LHCN-M2 (cell line): ENCODE measurements around the gene AQP3. TPM values are rescaled to one million over a fixed set of nuclear protein-coding genes. Genes with fewer than 3 reads are reported as not detected.
"Not testable (repeated sequence)": the region's sequence is repeated elsewhere in the genome, so short reads cannot be mapped to it uniquely, and the experiment has no call there.

Source experiments
- DNase-seq: peaks from one replicate; pipeline ENCODE4 v3.0.0-alpha.2; 2012; ENCODE audit warnings: low read depth
- total RNA-seq: library from RNA; depleted of rRNA; stranded (reverse); fragments of >200 nt; gene quantifications from 2 replicates; pipeline ENCODE4 v1.2.3, GENCODE V29; 2014; rRNA removed

AQP3 gene
- total RNA-seq, 1 experiment from 2014 or later: 40.1 TPM

DNA sequence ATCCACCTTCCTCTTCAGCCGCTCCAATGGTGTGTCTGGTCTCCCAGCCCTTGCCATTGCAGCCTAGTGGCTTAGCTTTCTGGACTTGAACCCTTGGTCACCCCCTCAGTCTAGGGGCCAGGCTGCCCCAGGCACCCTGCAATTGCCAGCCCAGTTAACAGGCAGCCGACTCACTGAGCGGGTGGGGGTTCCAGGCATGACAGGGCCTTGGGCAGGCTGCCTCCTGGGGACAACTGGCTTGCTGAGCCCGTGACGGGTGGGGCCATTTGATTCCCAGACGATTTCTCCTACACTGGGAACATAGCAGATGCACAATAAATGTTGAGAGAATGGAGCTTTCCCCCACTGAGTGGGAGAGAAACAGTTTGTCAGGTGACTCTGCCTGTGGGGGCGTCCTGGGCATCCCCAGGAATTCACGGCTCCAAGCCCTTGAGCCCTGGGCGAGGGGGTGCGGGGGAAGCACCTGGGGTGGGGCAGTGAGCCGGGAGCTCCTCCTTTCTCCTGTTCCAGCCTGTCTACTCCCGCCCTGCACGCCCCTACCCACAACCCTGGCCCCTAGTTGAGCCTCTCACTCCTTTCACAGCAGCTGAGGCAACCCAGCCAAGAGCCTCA lies 32.4 kb downstream of the AQP3 start:
- no peak for DNase-seq

DNA sequence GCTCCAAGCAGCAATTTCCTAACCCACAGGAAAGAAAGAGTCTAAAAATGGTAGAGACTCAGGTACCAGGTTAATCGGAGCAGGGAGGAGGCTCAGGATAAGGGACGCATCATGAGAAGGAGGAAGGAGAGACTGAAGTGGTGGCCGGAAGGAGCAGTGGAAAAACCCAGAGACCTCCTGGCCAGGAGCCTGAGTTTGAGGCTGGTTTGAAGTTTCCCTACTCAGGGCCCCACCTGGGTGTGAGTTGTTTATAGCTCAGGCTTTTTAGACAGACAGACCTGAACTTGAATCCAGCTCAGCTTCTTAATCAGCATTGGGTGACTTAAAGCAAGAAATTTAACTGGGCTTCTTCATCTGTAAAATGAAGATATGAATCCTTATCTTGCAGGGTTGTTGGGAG lies 33.1 kb downstream of the AQP3 start:
- no peak for DNase-seq

DNA sequence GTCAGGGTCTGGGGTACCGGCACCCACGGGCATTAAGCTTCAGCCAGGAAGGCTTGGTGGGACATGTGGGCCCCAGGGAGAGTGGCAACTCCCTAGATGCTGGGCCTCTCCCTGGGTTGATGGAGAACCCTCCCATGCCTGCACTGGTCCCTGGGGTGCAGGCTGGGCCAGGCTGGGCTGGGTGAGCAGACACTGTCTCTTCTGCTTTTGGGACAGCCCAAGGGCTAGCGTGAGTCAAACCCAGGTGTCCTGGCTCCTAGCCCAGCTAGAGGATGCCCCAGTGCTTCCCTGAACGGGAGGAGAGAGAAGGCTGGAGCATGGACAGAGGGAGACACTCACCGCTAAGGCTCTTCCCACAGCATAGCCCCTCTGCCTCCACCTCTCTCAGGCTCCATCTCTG lies 39.3 kb downstream of the AQP3 start:
- no peak for DNase-seq

DNA sequence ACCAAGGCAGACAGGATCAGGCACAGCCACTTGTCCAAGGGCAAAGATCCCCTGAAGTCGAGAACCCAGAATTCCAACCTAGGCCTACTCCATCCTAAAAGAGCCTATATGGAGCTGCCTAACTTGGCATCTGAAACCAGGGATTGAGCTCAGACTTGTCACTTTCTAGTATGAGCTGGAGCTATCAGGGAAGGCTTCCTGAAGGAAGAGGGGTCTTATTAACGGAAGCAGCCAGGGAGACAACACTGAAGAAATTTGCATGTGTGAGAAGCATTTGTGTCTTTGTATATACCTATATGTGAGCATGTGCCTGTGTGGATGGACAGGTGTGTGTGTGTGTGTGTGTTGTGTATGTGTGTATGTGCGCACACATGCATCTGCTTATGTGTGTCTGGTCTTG lies 40.3 kb downstream of the AQP3 start:
- DNase-seq: no peak

DNA sequence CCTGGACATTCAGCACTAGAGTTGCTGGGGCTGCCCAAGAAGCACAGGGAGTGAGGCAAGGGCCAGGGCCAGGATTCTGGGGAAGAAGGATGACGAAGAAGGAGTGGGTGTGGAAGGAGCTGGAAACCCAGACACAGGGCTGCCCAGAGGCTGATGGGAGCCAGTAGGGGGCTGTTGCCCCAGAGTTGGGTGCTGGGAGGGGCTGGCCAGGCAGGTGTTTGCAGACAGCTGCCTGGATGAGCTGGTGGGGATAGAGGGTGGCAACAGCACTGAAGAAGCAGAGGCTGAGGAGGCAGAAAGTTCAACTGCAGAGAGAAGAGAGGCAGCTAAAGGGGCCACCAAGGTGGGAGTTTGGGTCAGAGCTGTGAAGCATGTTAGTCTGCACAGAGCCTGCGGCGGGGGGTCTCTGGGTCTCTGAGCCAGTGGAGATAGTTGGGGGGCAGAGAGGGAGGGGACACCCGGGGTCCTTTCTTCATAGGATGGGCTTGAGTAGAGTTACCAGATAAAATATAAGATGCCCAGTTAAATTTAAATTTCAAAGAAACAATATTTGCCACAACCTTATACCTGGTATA lies 42.5 kb downstream of the AQP3 start:
- no peak for DNase-seq

DNA sequence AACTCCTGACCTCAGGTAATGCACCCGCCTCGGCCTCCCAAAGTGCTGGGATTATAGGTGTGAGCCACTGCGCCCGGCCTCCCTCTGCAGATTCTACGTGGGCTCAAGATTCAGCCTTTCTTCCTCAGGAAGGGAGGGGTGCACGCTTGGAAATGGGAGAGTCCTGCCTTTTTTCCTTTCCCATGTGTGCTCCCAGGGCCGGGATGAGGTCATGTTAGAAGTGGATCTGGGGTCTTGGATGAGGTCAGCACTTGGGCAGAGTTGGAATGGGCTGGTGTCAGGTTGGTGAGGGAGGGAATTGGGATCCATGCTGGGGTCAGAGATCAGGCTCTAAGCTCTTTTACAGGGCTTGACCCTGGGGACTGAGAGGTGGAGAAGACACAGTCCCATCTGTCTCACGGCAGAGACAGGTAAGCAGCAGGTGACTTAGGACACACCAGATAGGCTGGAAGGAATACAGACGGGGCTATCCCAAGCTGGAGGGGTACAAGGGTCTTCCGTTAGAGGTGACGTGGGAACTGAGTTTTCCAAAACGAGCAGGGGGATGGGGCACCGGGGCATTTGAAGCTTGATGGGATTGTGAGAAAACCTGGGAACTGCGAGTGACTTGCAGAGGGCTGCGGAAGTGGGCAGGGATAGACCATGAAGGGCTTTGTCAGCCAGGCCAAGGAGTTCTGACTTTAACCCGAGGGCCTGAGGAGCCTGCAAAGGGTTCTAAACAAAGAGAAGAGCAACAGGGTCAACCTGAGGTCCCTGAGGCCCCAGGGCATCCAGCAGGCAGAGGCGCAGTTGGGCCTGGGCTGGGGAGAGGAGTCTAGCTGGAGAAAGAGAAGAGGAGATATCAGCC lies 43.2 kb downstream of the AQP3 start:
- no peak for DNase-seq

DNA sequence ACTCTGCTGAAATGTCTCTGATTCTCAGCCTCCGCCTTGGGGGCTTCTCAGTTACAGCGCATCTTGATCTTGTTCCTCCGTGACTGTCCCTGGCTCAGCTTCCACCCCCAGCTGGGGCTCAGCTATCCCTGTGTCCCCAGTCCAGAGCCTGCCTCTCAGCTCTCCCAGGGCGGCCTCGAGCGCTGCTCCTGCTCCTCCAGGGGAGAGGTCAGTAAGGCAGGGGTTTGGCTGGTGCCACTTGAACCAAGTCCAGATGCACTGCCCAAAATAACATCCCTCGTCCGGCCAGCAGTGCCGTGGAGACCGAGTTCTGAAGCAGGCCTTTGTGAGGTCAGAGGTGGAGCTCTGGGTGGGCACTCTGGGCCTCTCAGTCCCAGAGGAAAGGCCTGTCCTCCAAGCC lies 45.0 kb downstream of the AQP3 start, which contains the start of gene AQP7:
TSS of gene AQP7 (minus strand) at position 198 of the 400 bp plus-strand sequence. CDS start 1,306 bp downstream, outside the sequence.
- DNase-seq: not testable (repeated sequence)

DNA sequence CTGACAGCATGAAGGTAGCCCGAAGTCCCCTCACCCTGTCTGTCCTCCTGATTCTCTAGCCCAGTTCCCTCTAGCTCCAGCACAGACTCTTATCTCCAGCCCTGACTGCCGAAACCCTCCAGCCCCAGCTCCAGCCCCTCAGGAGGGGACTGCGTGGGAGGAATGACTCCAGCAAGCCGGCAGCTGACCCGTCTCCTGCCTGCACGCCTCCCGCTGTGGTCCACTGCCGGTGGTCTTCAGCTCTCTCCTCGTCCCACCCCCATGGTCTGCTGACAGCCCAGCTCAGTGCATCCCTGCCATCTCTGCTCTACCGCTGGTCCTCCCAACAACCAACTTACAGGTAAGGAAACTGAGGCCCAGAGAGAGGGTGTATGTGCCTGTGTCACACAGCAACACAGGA lies 45.6 kb downstream of the AQP3 start:
- not testable (repeated sequence) for DNase-seq

DNA sequence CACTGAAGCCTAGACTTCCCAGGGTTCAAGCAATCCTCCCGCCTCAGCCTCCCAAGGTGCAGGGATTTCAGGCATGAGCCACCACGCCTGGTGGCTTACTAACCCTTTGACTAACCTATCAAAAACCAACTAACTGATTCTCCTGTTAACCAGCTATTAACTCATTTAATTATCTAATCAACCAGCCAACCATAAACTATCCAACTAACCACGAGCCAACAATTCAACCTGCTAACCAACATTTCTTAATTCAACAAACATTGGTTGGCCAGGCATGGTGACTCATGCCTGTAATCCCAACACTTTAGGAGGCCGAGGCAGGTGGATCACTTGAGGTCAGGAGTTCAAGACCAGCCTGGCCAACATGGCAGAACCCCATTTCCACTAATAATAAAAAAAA lies 48.3 kb downstream of the AQP3 start:
- not testable (repeated sequence) for DNase-seq

DNA sequence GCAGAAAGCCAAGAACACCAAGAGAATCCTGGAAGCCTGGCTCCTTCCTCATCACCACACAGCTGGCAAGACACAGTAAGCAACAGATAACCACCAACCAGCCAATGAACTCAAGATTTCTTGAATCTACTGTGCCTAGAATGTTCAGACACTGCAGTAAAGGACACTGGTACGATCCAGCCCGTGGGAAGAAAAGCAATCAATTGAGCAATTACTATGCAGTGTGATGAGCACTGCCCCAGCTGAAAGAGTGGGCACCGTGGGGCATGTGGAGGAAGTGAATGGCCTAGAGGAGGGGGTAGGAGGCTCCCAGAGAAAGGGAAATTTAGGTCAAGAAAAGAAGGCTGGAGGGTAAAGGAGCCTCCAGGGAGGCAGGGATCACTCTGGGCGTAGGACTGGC lies 49.6 kb downstream of the AQP3 start:
- not testable (repeated sequence) for DNase-seq

DNA sequence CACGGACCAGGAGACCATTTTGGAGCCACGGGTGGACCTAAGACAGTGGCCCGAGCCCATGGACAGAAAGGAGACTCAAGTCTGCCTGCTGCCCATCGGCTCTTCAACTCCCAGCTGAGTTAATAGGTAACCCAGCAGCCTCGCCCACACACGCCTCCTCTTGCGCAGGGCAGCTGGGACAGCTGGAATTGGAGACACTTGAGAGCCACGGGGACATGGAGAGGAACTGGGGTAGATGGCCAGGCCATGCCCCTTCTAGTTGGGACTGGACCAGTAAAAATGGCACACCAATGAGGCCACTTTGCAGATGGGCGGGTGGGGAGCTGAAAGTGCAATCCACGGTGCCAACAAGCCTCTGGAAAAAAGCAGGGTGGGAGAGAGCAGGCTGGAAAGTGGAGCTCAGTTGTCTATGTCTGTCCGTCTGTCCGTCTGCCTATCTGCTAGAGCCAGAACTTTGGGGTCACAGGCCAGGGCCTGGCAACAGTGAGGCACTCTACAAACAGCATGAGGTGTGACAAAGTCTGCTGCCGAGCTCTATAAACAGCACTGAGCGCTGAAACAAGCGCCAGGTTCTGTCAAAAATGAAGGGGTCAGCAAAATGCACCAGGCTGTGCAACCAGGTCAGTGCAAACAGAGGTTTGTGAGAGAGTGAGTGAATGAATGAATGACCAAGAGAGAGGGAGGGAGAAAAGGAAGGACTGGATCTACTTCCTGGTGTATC lies 52.1 kb downstream of the AQP3 start:
- DNase-seq: not testable (repeated sequence)

DNA sequence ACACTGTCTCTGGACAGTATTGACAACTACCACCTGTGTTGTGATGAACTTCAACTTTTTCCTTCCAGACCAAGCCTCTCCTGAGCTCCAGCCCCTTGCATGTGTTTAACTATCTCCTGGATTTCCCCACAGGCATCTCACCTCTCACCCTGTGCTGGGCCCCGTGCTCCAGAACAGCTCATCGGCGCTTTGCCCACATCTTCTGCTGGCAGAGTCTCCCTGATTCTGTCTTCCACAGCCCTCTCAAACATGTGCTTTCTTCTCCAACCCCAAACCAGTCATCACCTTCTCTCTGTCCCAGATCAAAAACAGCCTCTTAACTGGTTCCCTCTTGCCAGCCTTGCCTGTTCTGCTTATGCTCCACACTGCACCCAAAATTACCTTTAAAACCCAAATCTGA lies 53.4 kb downstream of the AQP3 start:
- DNase-seq: not testable (repeated sequence)

DNA sequence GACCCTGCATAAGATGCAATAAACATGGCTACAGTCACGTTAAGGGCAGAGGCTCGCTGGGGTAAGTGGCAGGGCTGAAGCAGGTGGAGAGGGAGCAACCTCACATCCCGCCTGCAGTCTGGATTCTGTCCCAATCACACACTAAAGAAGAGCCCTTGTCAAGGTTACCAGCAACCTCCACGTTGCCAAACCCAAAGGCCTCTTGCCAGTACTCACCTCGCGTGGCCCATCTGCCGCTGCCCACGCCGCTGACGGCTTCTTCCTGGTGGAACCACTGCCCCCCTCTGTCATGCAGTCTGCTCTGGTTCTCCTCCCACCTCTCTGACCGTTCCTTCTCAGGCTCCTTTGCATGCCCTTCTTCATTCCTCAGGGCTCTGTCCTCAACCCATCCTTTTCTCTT lies 53.8 kb downstream of the AQP3 start:
- no peak for DNase-seq

DNA sequence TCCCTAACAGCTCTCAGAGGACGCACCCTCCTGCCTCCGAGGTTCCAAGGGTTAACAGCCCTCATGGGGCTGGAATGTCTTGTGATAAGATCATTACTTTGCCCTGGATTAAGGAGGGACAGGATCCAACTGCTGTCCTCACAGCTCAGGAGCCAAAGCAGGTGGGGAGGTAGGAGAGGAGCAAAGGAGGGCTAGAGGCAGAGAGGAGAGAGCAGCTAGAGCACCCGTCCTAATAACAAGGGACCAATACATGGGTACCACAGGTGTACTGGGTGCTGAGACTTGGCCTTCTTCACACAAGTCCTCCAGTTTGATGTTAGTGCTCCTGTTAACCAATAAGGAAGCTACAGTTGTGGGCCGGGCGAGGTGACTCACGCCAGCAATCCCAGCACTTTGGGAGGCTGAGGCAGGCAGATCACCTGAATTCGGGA lies 54.8 kb downstream of the AQP3 start:
- DNase-seq: not testable (repeated sequence)

Other genes starting within 250 kb of the AQP3 start
- gene SPINK4, start 207.4 kb downstream of the AQP3 start, total RNA-seq: not detected in 2 replicates
- gene BAG1, start 182.9 kb downstream of the AQP3 start, total RNA-seq: 40.4 and 66.6 TPM in 2 replicates
- 77.4 and 78.9 TPM in 2 replicates for gene CHMP5, start 182.5 kb downstream of the AQP3 start, total RNA-seq
- gene NFX1, start 157.1 kb downstream of the AQP3 start, total RNA-seq: 20.2 and 23.4 TPM in 2 replicates
- gene AQP7, start 45.0 kb downstream of the AQP3 start, total RNA-seq: not detected in 2 replicates
- gene NOL6, start 26.3 kb upstream of the AQP3 start, total RNA-seq: 34.8 and 35.7 TPM in 2 replicates
- gene ANKRD18B, start 76.7 kb upstream of the AQP3 start, total RNA-seq: 6.0 and 7.9 TPM in 2 replicates